Stimulated activated CD4-positive, alpha-beta T cell treated with anti-CD3 and anti-CD28 coated beads, Interleukin-4, amount 100 ng/mL, for 4 hours (primary cell): ENCODE measurements around the gene HES3.
"Not testable (repeated sequence)": the region's sequence is repeated elsewhere in the genome, so short reads cannot be mapped to it uniquely, and the experiment has no call there.

Experiments used
- DNase-seq, 2 experiments: peaks; one replicate each; pipeline ENCODE4 v3.0.0-alpha.2; 2020

HES3 gene

GRCh38 chr1:6243993-6244392, at the start of gene HES3:
Gene HES3 (plus strand): TSS chr1:6244179. CDS start chr1:6244366, 187 bp downstream.
- no peak for DNase-seq

GRCh38 chr1:6197746-6198427, 46.1 kb upstream of the HES3 start:
- DNase-seq, result no peak

- peak in 1 of 2 experiments; percentile 25 for DNase-seq
Measured at GRCh38 chr1:6198646-6199297, 45.2 kb upstream of the HES3 start.

- peak; percentile 93 to 98 for DNase-seq
Measured at GRCh38 chr1:6199298-6200187, 44.4 kb upstream of the HES3 start, which contains the start of gene RPL22. Gene RPL22 (minus strand): TSS chr1:6199595. CDS start chr1:6199573, 22 bp downstream.

GRCh38 chr1:6200188-6200809, 43.7 kb upstream of the HES3 start:
- DNase-seq, result no peak

- no peak for DNase-seq
Measured at GRCh38 chr1:6202256-6202655, 41.7 kb upstream of the HES3 start.

GRCh38 chr1:6205849-6206519, 38.0 kb upstream of the HES3 start, which contains the start of gene RNF207:
Gene RNF207 (plus strand): TSS chr1:6206119. CDS start chr1:6206536, 417 bp downstream.
- DNase-seq, result peak; percentile 59 to 68

- DNase-seq, result no peak
Measured at GRCh38 chr1:6206520-6206855, 37.5 kb upstream of the HES3 start.

- no peak for DNase-seq
Measured at GRCh38 chr1:6207075-6207885, 36.7 kb upstream of the HES3 start.

- DNase-seq, result no peak
Measured at GRCh38 chr1:6207921-6208320, 36.1 kb upstream of the HES3 start.

GRCh38 chr1:6208723-6209660, 35.0 kb upstream of the HES3 start:
- DNase-seq, result peak in 1 of 2 experiments; percentile 27

GRCh38 chr1:6209661-6210580, 34.1 kb upstream of the HES3 start:
- DNase-seq, result no peak

GRCh38 chr1:6210591-6211355, 33.2 kb upstream of the HES3 start:
- no peak for DNase-seq

- no peak for DNase-seq
Measured at GRCh38 chr1:6211731-6212130, 32.2 kb upstream of the HES3 start.

- no peak for DNase-seq
Measured at GRCh38 chr1:6212193-6212959, 31.6 kb upstream of the HES3 start.

GRCh38 chr1:6218375-6219164, 25.4 kb upstream of the HES3 start:
- no peak for DNase-seq

GRCh38 chr1:6219641-6220040, 24.3 kb upstream of the HES3 start:
- DNase-seq, result not testable (repeated sequence)
